ENCODE data around the gene DLG1.
A peak's percentile ranks its signal among the peaks of the same experiment; 100 is the strongest.

The DLG1 gene

DNA sequence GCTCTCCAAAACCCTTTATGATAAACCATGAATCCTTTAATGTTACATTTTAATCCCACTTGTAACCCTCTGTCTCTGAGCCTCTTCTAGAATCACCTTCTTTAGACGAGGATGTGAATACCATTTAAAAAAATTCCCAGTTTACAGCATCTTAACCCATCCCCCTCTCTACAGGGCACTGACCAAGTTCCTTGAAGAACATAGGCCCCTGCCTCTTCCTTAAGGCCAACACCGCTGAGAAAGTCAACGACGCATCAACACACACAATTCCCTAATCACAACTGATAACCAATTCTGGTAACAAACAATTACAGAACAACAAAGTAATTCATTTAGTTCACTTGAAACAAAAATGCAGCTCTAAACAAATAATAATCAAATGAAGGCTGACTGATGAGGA, 130.3 kb downstream of the DLG1 start:
- no peak for DNase-seq (ENCODE audit: low spot score)
- no peak overlapping the region for H3K27ac ChIP-seq
- CTCF ChIA-PET, result no interaction called here
- POLR2A ChIA-PET (ENCODE audit: low non-redundant PET), result no interaction called here
- TF ChIP-seq CTCF (conservative IDR thresholded peaks at IDR 0.05; ENCODE audit: low read depth), result no peak

GRCh38 chr3:197167549-197167948, 130.9 kb downstream of the DLG1 start:
- CTCF ChIA-PET, result no interaction called here
- no peak for TF ChIP-seq CTCF (conservative IDR thresholded peaks at IDR 0.05; ENCODE audit: low read depth)
- DNase-seq (ENCODE audit: low spot score), result no peak
- no peak overlapping the region for H3K27ac ChIP-seq
- POLR2A ChIA-PET (ENCODE audit: low non-redundant PET), result no interaction called here

DNA sequence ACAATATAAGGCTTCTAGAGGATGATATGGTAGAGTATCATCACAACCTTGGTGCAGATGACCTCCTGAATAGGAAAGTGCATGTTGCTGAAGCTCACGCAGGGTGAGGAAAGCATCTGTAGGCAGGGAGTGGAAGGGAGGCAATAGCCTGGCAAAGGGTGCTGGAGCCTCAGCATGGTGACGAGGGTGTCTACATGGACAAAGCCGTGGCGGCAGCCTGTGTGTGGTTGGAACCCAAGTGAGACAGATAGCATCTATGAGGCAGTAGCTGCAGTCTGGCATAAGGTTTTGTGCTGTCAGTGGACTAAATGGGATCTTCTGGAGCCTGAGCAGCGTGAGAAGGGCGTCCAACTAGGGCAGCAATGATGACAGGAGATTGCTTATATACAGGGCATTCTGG, 132.5 kb downstream of the DLG1 start:
- ChIA-PET CTCF (interaction anchor here (0.5 kb wide), 1 partner anchor 516 kb away, joined by 3 read pairs; no protein-coding TSS in a partner anchor), POLR2A (ENCODE audit: low non-redundant PET) (no interaction called here)
- TF ChIP-seq CTCF (conservative IDR thresholded peaks at IDR 0.05; ENCODE audit: low read depth), result no peak
- H3K27ac ChIP-seq, result no peak overlapping the region
- no peak for DNase-seq (ENCODE audit: low spot score)

- no peak overlapping the region for H3K27ac ChIP-seq
- CTCF ChIA-PET, result no interaction called here
- no peak for TF ChIP-seq CTCF (conservative IDR thresholded peaks at IDR 0.05; ENCODE audit: low read depth)
- DNase-seq (ENCODE audit: low spot score), result no peak
- POLR2A ChIA-PET (ENCODE audit: low non-redundant PET), result no interaction called here
These were observed 143.4 kb downstream of the DLG1 start for GRCh38 chr3:197155046-197155445.

- CTCF ChIA-PET, result no interaction called here
- POLR2A ChIA-PET (ENCODE audit: low non-redundant PET), result no interaction called here
- no peak overlapping the region for H3K27ac ChIP-seq
- peak; percentile 26 for DNase-seq (ENCODE audit: low spot score)
- TF ChIP-seq CTCF (conservative IDR thresholded peaks at IDR 0.05; ENCODE audit: low read depth), result no peak
These were observed 146.8 kb downstream of the DLG1 start for GRCh38 chr3:197151580-197151979.

DNA sequence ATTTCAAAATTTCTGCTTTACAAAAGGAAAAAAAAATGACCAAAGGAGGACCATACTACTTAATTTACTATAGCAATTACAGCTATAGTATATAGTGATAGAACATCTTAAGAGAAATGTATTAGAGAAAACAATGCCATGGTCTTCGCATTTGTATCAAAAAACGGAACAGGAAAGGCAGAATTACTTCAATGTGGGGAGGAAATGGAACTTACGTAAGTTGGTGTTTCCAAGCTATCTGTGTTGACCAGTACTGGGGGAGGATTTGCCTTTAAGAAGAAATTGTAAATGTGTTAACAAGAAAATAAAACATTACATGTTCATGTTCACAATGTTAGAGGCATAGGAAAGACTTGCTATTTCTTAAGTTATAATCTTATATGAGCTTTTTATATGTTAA, 148.9 kb downstream of the DLG1 start:
- POLR2A ChIA-PET (ENCODE audit: low non-redundant PET), result no interaction called here
- CTCF ChIA-PET, result no interaction called here
- DNase-seq (ENCODE audit: low spot score), result no peak
- no peak overlapping the region for H3K27ac ChIP-seq
- no peak for TF ChIP-seq CTCF (conservative IDR thresholded peaks at IDR 0.05; ENCODE audit: low read depth)

- ChIA-PET CTCF (interaction anchor here (0.6 kb wide), 1 partner anchor 136 kb away, joined by 3 read pairs; no protein-coding TSS in a partner anchor), POLR2A (ENCODE audit: low non-redundant PET) (no interaction called here)
- no peak overlapping the region for H3K27ac ChIP-seq
- TF ChIP-seq CTCF (conservative IDR thresholded peaks at IDR 0.05; ENCODE audit: low read depth), result no peak
- DNase-seq (ENCODE audit: low spot score), result no peak
These were observed 154.2 kb downstream of the DLG1 start for GRCh38 chr3:197144188-197144587.
